Measurements from ENCODE around the gene RSPO1. TPM values are rescaled to one million over a fixed set of nuclear protein-coding genes. Genes with fewer than 3 reads are reported as not detected.

RSPO1 gene
- total and polyA plus RNA-seq, 2 of the 4 experiments (the other 2 are of a cell fraction): not detected

GRCh38 chr1:37661401-37661800, 26.7 kb upstream of the RSPO1 start:
- Histone ChIP-seq H2AK9ac (replicated peaks; ENCODE audit: low read depth, low read length, poor library complexity) (no peak overlapping the region), H3K9ac (ENCODE audit: low read depth, low read length) (no peak overlapping the region), H3K9me3 (ENCODE audit: control insufficient read depth, insufficient read depth, low read length) (no peaks in the 10 kb centered on the region), H4K91ac (ENCODE audit: insufficient read depth, low read depth, low read length) (no peak overlapping the region), H3K4me2 (ENCODE audit: low read depth, low read length) (no peak overlapping the region), H2BK15ac (ENCODE audit: low read depth, low read length) (no peak overlapping the region), H2BK20ac (ENCODE audit: low read depth, low read length) (no peak overlapping the region), H3K14ac (replicated peaks; ENCODE audit: low read depth, low read length) (no peak overlapping the region), H2BK5ac (ENCODE audit: low read depth, low read length, poor library complexity, severe bottlenecking) (no peak overlapping the region), H4K20me1 (ENCODE audit: insufficient read depth, low read length) (no peaks in the 10 kb centered on the region), H3K56ac (ENCODE audit: extremely low read depth, insufficient read depth, low read length) (no peak overlapping the region), H3K4ac (ENCODE audit: low read depth, low read length) (no peak overlapping the region), H2AFZ (replicated peaks; ENCODE audit: low read length, poor library complexity) (no peak overlapping the region), H3K4me3 (ENCODE audit: insufficient read depth, low read depth, low read length) (no peak overlapping the region), H3K36me3 (ENCODE audit: control insufficient read depth, insufficient read depth, low read length) (no peaks in the 10 kb centered on the region), H2BK120ac (ENCODE audit: low read depth, low read length) (no peak overlapping the region), H4K5ac (ENCODE audit: low read depth, low read length) (no peak overlapping the region), H4K8ac (ENCODE audit: low read depth in 2 of 2, low read length in 2 of 2) (no peak overlapping the region), H3K27me3 (ENCODE audit: control insufficient read depth, insufficient read depth, low read length) (peaks cover 40% of the 10 kb centered on the region), H3K27ac (ENCODE audit: insufficient read depth, low read length) (no peak overlapping the region), H3K23ac (ENCODE audit: low read depth, low read length) (no peak overlapping the region), H2AK5ac (ENCODE audit: low read depth, low read length) (no peak overlapping the region), H3K79me1 (ENCODE audit: low read depth in 1 of 2, low read length in 2 of 2) (no peaks in the 10 kb centered on the region), H3K18ac (ENCODE audit: low read depth, low read length) (no peak overlapping the region), H3K4me1 (ENCODE audit: control insufficient read depth, insufficient read depth, low read length) (no peaks in the 10 kb centered on the region), H3K9me1 (ENCODE audit: insufficient read depth, low read length) (no peaks in the 10 kb centered on the region)
- WGBS, 2 experiments (ENCODE audit: extremely low coverage in 2 of 2, insufficient read length in 1 of 2): no CpG with 5 or more reads among the region's 9 CpGs
- POLR2A ChIA-PET (ENCODE audit: unreplicated experiment): no interaction called here
- BruUV-seq (replicated peaks): no TSS peak
- DNase-seq: peak; percentile 7
- peak; percentile 34; the same call in 1 of the 2 replicates for ATAC-seq (ENCODE audit: low read depth)
- intact Hi-C loops (cut with micrococcal nuclease): no loop called here
- CTCF ChIA-PET: interaction anchor here (1.5 kb wide), 1 partner anchor 21 kb away, joined by 4 read pairs; no protein-coding TSS in a partner anchor
- dilution Hi-C loops (cut with HindIII; ENCODE audit: low sequenced_read_pairs, unreplicated experiment): no loop called here
- no peak for TF ChIP-seq MXI1 (IDR thresholded peaks at IDR 0.05; ENCODE audit: borderline replicate concordance, low read depth, low read length)
- TF ChIP-seq CEBPB (IDR thresholded peaks at IDR 0.05; ENCODE audit: low read depth, low read length): no peak
- TF ChIP-seq RAD21 (IDR thresholded peaks at IDR 0.05; ENCODE audit: low read length): no peak
- no peak for TF ChIP-seq USF2 (IDR thresholded peaks at IDR 0.05; ENCODE audit: low read depth, low read length)
- TF ChIP-seq NFE2L2 (IDR thresholded peaks at IDR 0.05; ENCODE audit: low read depth, low read length): no peak
- TF ChIP-seq FOS (IDR thresholded peaks at IDR 0.05; ENCODE audit: low read depth, low read length): no peak
- no peak for TF ChIP-seq SMC3 (IDR thresholded peaks at IDR 0.05; ENCODE audit: low read depth, low read length)
- no peak for TF ChIP-seq RFX5 (IDR thresholded peaks at IDR 0.05; ENCODE audit: low read depth, low read length)
- TF ChIP-seq CTCF (conservative IDR thresholded peaks at IDR 0.05; ENCODE audit: low read depth, low read length): no peak
- no peak for TF ChIP-seq MAFK (IDR thresholded peaks at IDR 0.05; ENCODE audit: low read depth, low read length)
- in situ Hi-C loops (cut with MboI; ENCODE audit: low sequenced_read_pairs): no loop called here

Data from IMR-90 (cell line).